ENCODE results near the gene PRR33.

PRR33 gene

GRCh38 chr11:1862588-1863351 is 28.9 kb downstream of the PRR33 start:
- Histone ChIP-seq H3K79me2 (ENCODE audit: low read length) (peaks cover 73% of the 10 kb centered on the region), H3K4me2 (ENCODE audit: low read length) (no peak overlapping the region), H4K20me1 (ENCODE audit: insufficient read depth, low read length) (peaks cover 100% of the 10 kb centered on the region), H3K4me1 (ENCODE audit: low read length) (peaks cover 11% of the 10 kb centered on the region), H3K36me3 (replicated peaks; ENCODE audit: low read depth, low read length) (peaks cover 68% of the 10 kb centered on the region), H3K4me3 (ENCODE audit: low read length) (no peak overlapping the region), H2AFZ (ENCODE audit: low read depth, low read length) (no peak overlapping the region), H3K9me3 (ENCODE audit: insufficient read depth, low read length) (no peaks in the 10 kb centered on the region), H3K9ac (ENCODE audit: low read length) (no peak overlapping the region), H3K27me3 (ENCODE audit: low read depth, low read length) (no peaks in the 10 kb centered on the region), H3K27ac (ENCODE audit: low read length) (no peak overlapping the region)
- no peak for TF ChIP-seq EZH2phosphoT487 (IDR thresholded peaks at IDR 0.05; ENCODE audit: low read depth)
- TF ChIP-seq CTCF (IDR thresholded peaks at IDR 0.05; ENCODE audit: low read depth, low read length): no peak

- Histone ChIP-seq H3K9me3 (ENCODE audit: insufficient read depth, low read length) (no peaks in the 10 kb centered on the region), H3K36me3 (replicated peaks; ENCODE audit: low read depth, low read length) (peaks cover 69% of the 10 kb centered on the region), H3K4me3 (ENCODE audit: low read length) (no peak overlapping the region), H3K79me2 (ENCODE audit: low read length) (peaks cover 83% of the 10 kb centered on the region), H4K20me1 (ENCODE audit: insufficient read depth, low read length) (peaks cover 100% of the 10 kb centered on the region), H3K4me2 (ENCODE audit: low read length) (no peak overlapping the region), H3K27ac (ENCODE audit: low read length) (no peak overlapping the region), H3K4me1 (ENCODE audit: low read length) (peaks cover 20% of the 10 kb centered on the region), H2AFZ (ENCODE audit: low read depth, low read length) (no peak overlapping the region), H3K27me3 (ENCODE audit: low read depth, low read length) (no peaks in the 10 kb centered on the region), H3K9ac (ENCODE audit: low read length) (no peak overlapping the region)
- TF ChIP-seq CTCF (IDR thresholded peaks at IDR 0.05; ENCODE audit: low read depth, low read length) (no peak), EZH2phosphoT487 (IDR thresholded peaks at IDR 0.05; ENCODE audit: low read depth) (no peak)
Observed at GRCh38 chr11:1861435-1862411, 30.0 kb downstream of the PRR33 start.

GRCh38 chr11:1860108-1860507 is 31.6 kb downstream of the PRR33 start:
- H3K36me3 ChIP-seq (replicated peaks; ENCODE audit: low read depth, low read length): peaks cover 71% of the 10 kb centered on the region
- H4K20me1 ChIP-seq (ENCODE audit: insufficient read depth, low read length): peaks cover 100% of the 10 kb centered on the region
- no peak overlapping the region for H3K9ac ChIP-seq (ENCODE audit: low read length)
- TF ChIP-seq EZH2phosphoT487 (IDR thresholded peaks at IDR 0.05; ENCODE audit: low read depth) (no peak), CTCF (IDR thresholded peaks at IDR 0.05; ENCODE audit: low read depth, low read length) (no peak)
- H3K4me1 ChIP-seq (ENCODE audit: low read length): peaks cover 37% of the 10 kb centered on the region
- H3K27ac ChIP-seq (ENCODE audit: low read length): no peak overlapping the region
- H2AFZ ChIP-seq (ENCODE audit: low read depth, low read length): no peak overlapping the region
- no peak overlapping the region for H3K4me3 ChIP-seq (ENCODE audit: low read length)
- H3K4me2 ChIP-seq (ENCODE audit: low read length): no peak overlapping the region
- H3K27me3 ChIP-seq (ENCODE audit: low read depth, low read length): no peaks in the 10 kb centered on the region
- H3K9me3 ChIP-seq (ENCODE audit: insufficient read depth, low read length): no peaks in the 10 kb centered on the region
- peaks cover 94% of the 10 kb centered on the region for H3K79me2 ChIP-seq (ENCODE audit: low read length)

GRCh38 chr11:1859004-1859403 is 32.7 kb downstream of the PRR33 start:
- H3K79me2 ChIP-seq (ENCODE audit: low read length): peaks cover 97% of the 10 kb centered on the region
- peaks cover 37% of the 10 kb centered on the region for H3K4me1 ChIP-seq (ENCODE audit: low read length)
- H3K9me3 ChIP-seq (ENCODE audit: insufficient read depth, low read length): no peaks in the 10 kb centered on the region
- peaks cover 99% of the 10 kb centered on the region for H4K20me1 ChIP-seq (ENCODE audit: insufficient read depth, low read length)
- H2AFZ ChIP-seq (ENCODE audit: low read depth, low read length): no peak overlapping the region
- H3K9ac ChIP-seq (ENCODE audit: low read length): no peak overlapping the region
- H3K27ac ChIP-seq (ENCODE audit: low read length): no peak overlapping the region
- peaks cover 72% of the 10 kb centered on the region for H3K36me3 ChIP-seq (replicated peaks; ENCODE audit: low read depth, low read length)
- H3K27me3 ChIP-seq (ENCODE audit: low read depth, low read length): no peaks in the 10 kb centered on the region
- no peak overlapping the region for H3K4me2 ChIP-seq (ENCODE audit: low read length)
- TF ChIP-seq CTCF (IDR thresholded peaks at IDR 0.05; ENCODE audit: low read depth, low read length) (no peak), EZH2phosphoT487 (IDR thresholded peaks at IDR 0.05; ENCODE audit: low read depth) (no peak)
- H3K4me3 ChIP-seq (ENCODE audit: low read length): no peak overlapping the region

Measured in OCI-LY3 (cell line).